HCT116 (cell line): ENCODE measurements around the gene KHDC4. TPM values are rescaled to one million over a fixed set of nuclear protein-coding genes. Genes with fewer than 3 reads are reported as not detected.
"Not testable (repeated sequence)": the region's sequence is repeated elsewhere in the genome, so short reads cannot be mapped to it uniquely, and the experiment has no call there.

Experiments
- ATAC-seq: fragments of 200-7000 bp; cut with Tn5 transposase; 2 replicates; pipeline ENCODE4 v1.9.1; 2020; ENCODE audit warnings: mild to moderate bottlenecking, moderate library complexity
- BruUV-seq: library from RNA; stranded (reverse); fragments of 400-500 nt; replicated peaks from 2 replicates; lab custom pipeline; 2021; lab: Mats Ljungman, UMichigan
- CTCF ChIA-PET: fragments of 300-600 bp; sonication (Branson Sonifier 250); formaldehyde crosslinking; loops from one replicate; lab custom pipeline; 2021; ENCODE audit warnings: antibody characterized with exemption; lab: Charles Lee
- POLR2A ChIA-PET: fragments of 300-600, 350-600 bp; sonication (Branson Sonifier 250); formaldehyde crosslinking; loops from one replicate; lab custom pipeline; 2021; ENCODE audit warnings: antibody characterized with exemption; lab: Charles Lee
- RAD21 ChIA-PET, 2 experiments: fragments of 300-600 bp; sonication (Branson Sonifier 250); formaldehyde crosslinking; loops; one replicate each; lab custom pipeline; 2023; ENCODE audit warnings: low total read pairs in 2 of 2; ENCODE audit not compliant: uncharacterized antibody in 2 of 2, unreplicated experiment in 2 of 2, low non-redundant PET in 1 of 2; lab: Charles Lee
- DNase-seq: peaks from one replicate; pipeline ENCODE4 v3.0.0-alpha.2; 2010; ENCODE audit warnings: low read depth, low spot score
- H2AFZ ChIP-seq: fragments of 200-600 bp; shearing (Covaris generic), sonication (generic); 2 replicates; pipeline ENCODE4 v1.6.1; 2017; ENCODE audit warnings: low read depth, mixed run types, mixed read lengths, antibody characterized with exemption, low read length; ENCODE audit not compliant: poor library complexity, severe bottlenecking
- H3K27ac ChIP-seq: 2 replicates; pipeline ENCODE4 v1.5.1; 2012; ENCODE audit warnings: low read depth, low read length
- H3K27me3 ChIP-seq: fragments of 200-600 bp; sonication (generic); 2 replicates; pipeline ENCODE4 v1.6.1; 2016; ENCODE audit warnings: mixed run types, low read length, mixed read lengths; ENCODE audit not compliant: insufficient read depth
- H3K36me3 ChIP-seq, 2 experiments: fragments of 200-500 bp in 1 of 2; fragments of 200-600 bp in 1 of 2; sonication (Bioruptor generic) in 1 of 2; sonication (generic) in 1 of 2; 2 replicates each; pipeline versions ENCODE4 v1.5.1 to v1.6.1; 2014 to 2016; ENCODE audit warnings: low read length in 2 of 2, inconsistent platforms in 1 of 2, mixed read lengths in 1 of 2, mixed run types in 1 of 2; ENCODE audit not compliant: insufficient read depth in 2 of 2, control insufficient read depth in 1 of 2
- H3K4me1 ChIP-seq, 2 experiments: fragments of 200-600 bp in 1 of 2; sonication (generic) in 1 of 2; 2 replicates each; pipeline versions ENCODE4 v1.5.1 to v1.6.1; 2012 to 2017; ENCODE audit warnings: low read length in 2 of 2, inconsistent platforms in 1 of 2, mild to moderate bottlenecking in 1 of 2, mixed read lengths in 1 of 2, mixed run types in 1 of 2, moderate library complexity in 1 of 2; ENCODE audit not compliant: insufficient read depth in 2 of 2, control insufficient read depth in 1 of 2
- H3K4me2 ChIP-seq: fragments of 200-600 bp; sonication (generic); 2 replicates; pipeline ENCODE4 v1.6.1; 2017; ENCODE audit warnings: mixed run types, low read length, mixed read lengths
- H3K4me3 ChIP-seq, 2 experiments: fragments of 200-600 bp in 1 of 2; sonication (generic) in 1 of 2; replicated peaks in 1 of 2; 2 replicates each; pipeline ENCODE4 v1.5.1; 2011 to 2016; ENCODE audit warnings: low read length in 2 of 2, control low read depth in 1 of 2, low read depth in 1 of 2, mild to moderate bottlenecking in 1 of 2, mixed read lengths in 1 of 2, mixed run types in 1 of 2
- H3K79me2 ChIP-seq: fragments of 200-600 bp; sonication (generic); 2 replicates; pipeline ENCODE4 v1.6.1; 2017; ENCODE audit warnings: mild to moderate bottlenecking, mixed run types, low read length, moderate library complexity, mixed read lengths; ENCODE audit not compliant: insufficient read depth
- H3K9ac ChIP-seq: fragments of 200-600 bp; sonication (generic); 2 replicates; pipeline ENCODE4 v1.6.1; 2016; ENCODE audit warnings: low read length, mixed read lengths
- H3K9me2 ChIP-seq: fragments of 200-600 bp; sonication (generic), shearing (Covaris generic); 2 replicates; pipeline ENCODE4 v1.6.1; 2017; ENCODE audit warnings: mixed run types, mild to moderate bottlenecking, moderate library complexity; ENCODE audit not compliant: insufficient read depth
- H3K9me3 ChIP-seq, 2 experiments: fragments of 200-500 bp in 1 of 2; fragments of 200-600 bp in 1 of 2; sonication (Bioruptor generic) in 1 of 2; sonication (generic) in 1 of 2; 2 replicates each; pipeline ENCODE4 v1.6.1; 2014 to 2017; ENCODE audit warnings: low read length in 2 of 2, mixed read lengths in 2 of 2, inconsistent platforms in 1 of 2, low read depth in 1 of 2, mild to moderate bottlenecking in 1 of 2, mixed run types in 1 of 2, moderate library complexity in 1 of 2; ENCODE audit not compliant: control insufficient read depth in 1 of 2, insufficient read depth in 1 of 2
- H4K20me1 ChIP-seq: fragments of 200-600 bp; sonication (generic), shearing (Covaris generic); 2 replicates; pipeline ENCODE4 v1.6.1; 2017; ENCODE audit warnings: mixed run types, mild to moderate bottlenecking, moderate library complexity; ENCODE audit not compliant: insufficient read depth
- EGR1 ChIP-seq: IDR thresholded peaks from 2 replicates; pipeline ENCODE4 v1.6.1; 2012; ENCODE audit warnings: low read depth
- SP1 ChIP-seq: IDR thresholded peaks from 2 replicates; pipeline ENCODE4 v1.6.1; 2012; ENCODE audit warnings: low read depth
- intact Hi-C: fragments of 100-400 bp; cut with micrococcal nuclease; formaldehyde crosslinking; loops from 2 replicates; pipeline ENCODE4 v1.10.0; 2022
- total RNA-seq: library from RNA; stranded (reverse); gene quantifications from one replicate; pipeline ENCODE4 v1.2.1, GENCODE V29; 2021; ENCODE audit not compliant: unreplicated experiment

The KHDC4 gene
- total RNA-seq, 1 experiment from 2014 or later, result 60.7 TPM

DNA sequence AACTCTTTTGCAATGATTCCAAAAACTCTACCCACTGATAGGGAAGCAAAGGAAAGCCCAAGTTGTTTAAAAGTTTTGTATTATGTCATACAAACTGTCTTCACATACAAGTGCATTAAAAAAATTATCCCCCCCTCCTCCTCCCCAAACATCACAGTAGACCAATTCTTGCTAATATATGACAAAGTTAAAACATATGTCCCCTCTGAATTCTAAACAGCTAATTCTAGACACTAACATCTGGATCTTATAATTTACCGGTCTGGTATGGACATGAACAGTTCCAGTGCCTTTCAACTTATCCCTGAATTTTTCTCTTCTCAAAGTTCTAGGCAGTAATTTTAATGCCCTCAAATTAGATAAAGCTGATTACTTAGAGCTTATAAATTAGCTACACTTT is 36.5 kb downstream of the KHDC4 start (continued):
- TF ChIP-seq SP1 (no peak), EGR1 (no peak)

- H3K9ac ChIP-seq, intact Hi-C loops, POLR2A ChIA-PET, H4K20me1 ChIP-seq, H2AFZ ChIP-seq, H3K27me3 ChIP-seq, H3K9me2 ChIP-seq, H3K27ac ChIP-seq, H3K4me2 ChIP-seq, ATAC-seq, CTCF ChIA-PET, H3K9me3 ChIP-seq, H3K79me2 ChIP-seq, BruUV-seq, DNase-seq, H3K4me3 ChIP-seq, RAD21 ChIA-PET: not testable (repeated sequence)
- peaks cover 29 to 33% of the 10 kb centered on the region in 2 experiments; a peak in 3 of 4 replicates for H3K36me3 ChIP-seq
- H3K4me1 ChIP-seq, result peaks cover 27 to 39% of the 10 kb centered on the region in 2 experiments
Observed at GRCh38 chr1:155896476-155896875, 37.7 kb downstream of the KHDC4 start.

GRCh38 chr1:155895617-155896016 is 38.6 kb downstream of the KHDC4 start:
- H3K4me3 ChIP-seq, BruUV-seq, RAD21 ChIA-PET, POLR2A ChIA-PET, H3K79me2 ChIP-seq, intact Hi-C loops, H4K20me1 ChIP-seq, ATAC-seq, DNase-seq, H3K27me3 ChIP-seq, H2AFZ ChIP-seq, H3K9me2 ChIP-seq, H3K4me2 ChIP-seq, H3K9ac ChIP-seq, CTCF ChIA-PET, H3K27ac ChIP-seq, H3K9me3 ChIP-seq: not testable (repeated sequence)
- peaks cover 27 to 41% of the 10 kb centered on the region in 2 experiments for H3K4me1 ChIP-seq
- peaks cover 24 to 33% of the 10 kb centered on the region in 2 experiments; a peak in 3 of 4 replicates for H3K36me3 ChIP-seq
